Astrocyte of the spinal cord (primary cell): Measurements from ENCODE around the gene SLC66A2.

Source experiments
- DNase-seq: peaks from one replicate; pipeline ENCODE4 v3.0.0; 2011; ENCODE audit warnings: low read depth, low spot score
- H3K4me3 ChIP-seq: 2 replicates; pipeline ENCODE4 v1.5.1; 2011; ENCODE audit warnings: low read depth, mild to moderate bottlenecking, low read length, moderate library complexity
- in situ Hi-C: cut with HindIII; loops from 2 replicates; pipeline ENCODE4 v1.10.0; 2017; ENCODE audit warnings: low sequenced_read_pairs
- TF ChIP-seq, protein P1 (sequence below): IDR thresholded peaks from 2 replicates; pipeline ENCODE4 v1.5.1; 2012; ENCODE audit warnings: low read depth, mild to moderate bottlenecking, low read length, inconsistent platforms

The SLC66A2 gene

DNA sequence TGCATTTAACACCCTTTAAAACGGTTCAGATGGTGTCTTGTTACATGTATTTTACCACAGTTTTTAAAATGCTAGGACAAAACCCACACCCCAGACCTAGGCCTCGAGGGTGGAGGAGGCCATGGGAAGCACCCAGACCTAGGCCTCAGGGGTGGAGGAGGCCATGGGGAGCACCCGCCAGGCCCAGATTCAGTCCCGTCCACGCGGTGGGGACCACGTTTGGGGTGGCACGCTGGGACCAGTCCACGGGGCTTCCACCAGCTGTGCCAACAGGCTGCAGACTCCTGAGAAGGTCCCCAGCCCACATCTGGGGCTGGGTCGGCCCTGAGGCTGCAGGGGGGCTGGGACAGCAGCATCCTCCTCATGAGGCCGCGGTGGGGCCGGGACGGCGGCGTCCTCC lies 63.4 kb downstream of the SLC66A2 start:
- no peak overlapping the region for H3K4me3 ChIP-seq
- in situ Hi-C loops, result no loop called here
- DNase-seq, result no peak
- TF ChIP-seq, protein P1, sequence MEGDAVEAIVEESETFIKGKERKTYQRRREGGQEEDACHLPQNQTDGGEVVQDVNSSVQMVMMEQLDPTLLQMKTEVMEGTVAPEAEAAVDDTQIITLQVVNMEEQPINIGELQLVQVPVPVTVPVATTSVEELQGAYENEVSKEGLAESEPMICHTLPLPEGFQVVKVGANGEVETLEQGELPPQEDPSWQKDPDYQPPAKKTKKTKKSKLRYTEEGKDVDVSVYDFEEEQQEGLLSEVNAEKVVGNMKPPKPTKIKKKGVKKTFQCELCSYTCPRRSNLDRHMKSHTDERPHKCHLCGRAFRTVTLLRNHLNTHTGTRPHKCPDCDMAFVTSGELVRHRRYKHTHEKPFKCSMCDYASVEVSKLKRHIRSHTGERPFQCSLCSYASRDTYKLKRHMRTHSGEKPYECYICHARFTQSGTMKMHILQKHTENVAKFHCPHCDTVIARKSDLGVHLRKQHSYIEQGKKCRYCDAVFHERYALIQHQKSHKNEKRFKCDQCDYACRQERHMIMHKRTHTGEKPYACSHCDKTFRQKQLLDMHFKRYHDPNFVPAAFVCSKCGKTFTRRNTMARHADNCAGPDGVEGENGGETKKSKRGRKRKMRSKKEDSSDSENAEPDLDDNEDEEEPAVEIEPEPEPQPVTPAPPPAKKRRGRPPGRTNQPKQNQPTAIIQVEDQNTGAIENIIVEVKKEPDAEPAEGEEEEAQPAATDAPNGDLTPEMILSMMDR, result no peak

DNA sequence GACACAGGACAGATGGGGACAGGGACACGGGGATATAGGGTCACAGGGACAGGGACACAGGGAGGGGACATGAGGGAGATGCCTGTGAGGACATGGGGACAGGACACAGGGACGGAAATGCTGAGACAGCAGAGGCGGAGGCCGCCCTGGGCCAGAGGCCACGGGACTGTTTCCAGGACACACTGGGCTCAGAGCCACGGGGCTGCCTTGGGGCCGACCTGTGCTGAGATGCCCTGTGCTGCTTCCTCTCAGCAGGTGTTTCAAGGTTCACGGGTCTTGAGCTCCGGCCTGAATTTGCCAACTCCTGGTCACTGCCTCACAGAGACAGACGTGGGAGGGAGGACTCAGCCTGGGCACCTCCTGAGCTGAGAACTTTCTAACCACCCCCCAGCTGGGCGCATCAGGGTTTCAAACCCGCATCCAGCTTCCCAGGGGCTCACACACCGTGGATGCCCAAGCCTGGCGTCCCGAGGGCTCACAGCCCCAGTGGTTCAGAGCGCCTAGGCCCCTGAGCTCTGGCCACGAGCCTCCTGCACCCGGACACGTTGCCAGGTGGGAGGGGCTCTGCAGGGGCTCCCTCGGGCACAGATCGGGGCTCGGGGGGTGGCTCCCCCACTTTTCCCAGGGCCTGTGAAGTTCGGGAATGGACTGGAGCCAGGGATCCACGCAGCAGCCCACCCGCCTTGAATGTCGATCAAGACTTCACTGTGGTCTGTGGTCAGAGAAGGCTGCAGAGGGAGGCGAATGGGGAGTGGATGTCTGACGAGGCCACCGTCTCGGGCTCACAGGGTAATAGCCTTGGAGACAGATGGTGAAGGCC lies 64.1 kb downstream of the SLC66A2 start:
- no peak overlapping the region for H3K4me3 ChIP-seq
- in situ Hi-C loops, result no loop called here
- TF ChIP-seq, protein P1, result no peak
- no peak for DNase-seq

DNA sequence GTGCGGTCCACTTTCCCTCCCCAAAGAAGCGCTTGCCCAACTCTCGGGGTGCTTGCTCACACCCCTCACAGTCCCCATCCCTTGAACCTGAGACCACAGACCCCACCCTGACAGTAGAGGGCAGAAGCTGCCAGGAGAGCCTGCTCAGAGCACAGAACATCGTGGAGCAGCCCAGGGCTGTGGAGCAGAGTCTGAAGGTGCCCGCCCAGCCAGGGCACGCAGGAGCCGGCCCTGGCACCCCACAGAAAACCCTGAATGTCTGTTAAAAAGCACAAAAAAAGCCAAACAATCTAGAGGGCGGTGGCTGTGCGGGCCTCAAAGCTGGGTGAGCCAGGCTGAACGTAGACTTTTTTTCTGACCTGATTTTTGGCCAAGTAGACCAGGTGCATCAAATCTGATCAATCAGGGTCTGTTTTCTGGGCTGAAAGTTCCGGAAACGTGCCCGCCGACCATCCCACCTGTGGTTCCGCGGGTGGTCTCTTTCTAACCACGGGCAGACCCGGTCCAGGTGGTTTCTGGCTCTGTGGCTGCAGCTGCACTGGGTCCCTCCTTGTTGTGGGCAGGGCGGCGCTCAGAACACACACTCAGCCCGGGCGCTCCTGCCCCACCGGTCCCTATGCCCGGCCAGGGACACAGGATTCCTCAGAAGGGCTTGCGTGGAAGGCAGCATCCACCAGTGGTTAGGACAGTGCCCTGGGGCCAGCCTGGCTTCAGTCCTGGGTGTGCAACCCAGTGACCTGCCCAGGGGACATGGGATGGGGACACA lies 66.3 kb downstream of the SLC66A2 start:
- in situ Hi-C loops, result no loop called here
- DNase-seq, result no peak
- H3K4me3 ChIP-seq, result no peak overlapping the region
- TF ChIP-seq, protein P1, result no peak

DNA sequence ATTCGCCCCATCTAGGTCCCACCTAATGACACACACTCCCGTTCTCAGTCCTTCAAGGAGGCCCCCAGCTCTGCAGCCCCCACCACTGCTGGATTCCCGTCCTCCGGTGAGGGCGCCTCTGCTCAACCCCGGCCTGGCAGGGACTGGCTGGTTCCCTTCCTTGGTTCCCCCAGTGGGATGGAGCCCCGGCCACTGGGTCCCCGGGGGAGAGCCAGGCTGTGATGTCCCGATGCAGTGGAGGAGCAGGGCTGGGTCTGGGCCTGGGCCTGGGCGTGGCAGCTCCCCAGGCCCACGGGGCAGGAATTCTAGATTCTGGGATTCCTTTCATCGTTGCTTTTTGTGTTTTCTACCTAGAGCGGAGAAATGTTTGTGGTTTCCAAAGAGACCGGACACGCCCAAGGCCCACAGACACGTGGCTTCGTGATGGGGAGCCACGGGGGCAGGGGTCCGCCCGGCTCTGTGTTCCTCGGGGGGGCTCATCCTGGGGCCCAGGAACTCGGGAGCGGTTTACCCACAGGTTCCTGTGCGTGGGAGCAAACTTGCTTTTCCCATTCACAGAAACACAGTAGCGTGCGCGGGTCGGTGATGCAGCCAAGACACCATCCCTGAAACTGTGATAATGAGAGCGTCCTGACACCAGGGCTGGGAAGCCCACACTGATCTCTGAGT lies 67.0 kb downstream of the SLC66A2 start:
- H3K4me3 ChIP-seq, result no peak overlapping the region
- DNase-seq, result no peak
- in situ Hi-C loops, result no loop called here
- TF ChIP-seq, protein P1, result no peak

DNA sequence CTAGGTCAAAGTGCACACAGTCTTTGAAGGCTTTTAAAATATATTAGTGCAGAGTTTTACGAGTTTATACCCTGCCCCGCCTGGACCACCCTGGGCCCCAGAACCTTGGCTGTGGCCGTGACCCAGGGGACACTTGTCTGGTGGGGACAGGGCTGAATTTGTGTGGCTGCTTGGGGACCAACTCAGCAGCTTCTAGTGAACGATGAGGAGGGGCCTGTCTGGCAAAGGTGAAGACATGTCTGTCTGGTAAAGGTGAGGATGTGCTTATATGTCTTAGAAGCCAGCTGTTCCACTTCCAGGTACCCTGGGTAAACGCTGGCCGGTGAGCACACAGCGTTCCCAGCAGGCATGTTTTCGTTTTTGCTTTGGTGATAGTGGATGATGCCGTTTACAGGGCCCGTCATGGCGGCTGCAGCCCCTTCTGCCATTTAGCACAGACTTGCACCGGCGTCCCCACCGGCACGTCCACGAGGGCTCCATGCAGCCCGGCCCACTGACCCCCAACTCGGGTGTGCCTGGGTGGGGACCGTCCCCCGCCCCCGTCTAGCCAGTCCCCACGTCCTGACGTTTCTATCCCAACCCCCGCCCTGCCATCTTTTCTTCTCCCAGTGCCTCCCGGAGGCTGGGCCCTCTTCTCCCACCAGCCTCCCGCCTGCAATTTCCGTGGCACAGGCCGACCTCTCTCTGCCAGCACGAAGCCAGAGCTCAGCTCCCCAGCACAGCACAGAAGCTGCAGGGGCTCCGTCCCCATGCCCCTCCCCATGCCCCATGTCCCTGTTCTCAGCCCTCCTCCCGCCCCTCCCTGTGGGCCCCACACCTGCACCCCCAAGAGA lies 67.8 kb downstream of the SLC66A2 start:
- TF ChIP-seq, protein P1, result no peak
- no peak overlapping the region for H3K4me3 ChIP-seq
- DNase-seq, result no peak
- in situ Hi-C loops, result no loop called here
